ENCODE results near the gene MLH3.

MLH3 gene

DNA sequence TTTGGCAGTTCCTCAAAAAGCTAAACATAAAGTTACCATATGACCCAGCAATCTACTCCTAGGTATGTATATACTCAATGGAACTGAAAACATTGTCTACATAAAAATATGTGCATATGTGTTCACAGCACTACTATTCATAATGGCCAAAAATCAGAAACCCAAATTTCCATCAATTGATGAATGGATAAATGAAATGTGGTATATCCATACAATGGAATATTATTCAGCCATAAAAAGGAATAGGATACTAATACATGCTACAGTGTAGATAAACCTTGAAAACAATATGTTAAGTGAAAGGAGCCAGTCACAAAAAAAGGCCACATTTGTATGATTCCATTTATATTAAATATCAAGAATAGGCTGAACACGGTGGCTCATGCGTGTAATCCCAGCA lies 9.2 kb upstream of the MLH3 start:
- Histone ChIP-seq H3K36me3 (ENCODE audit: insufficient read depth, low read length) (peaks cover 23% of the 10 kb centered on the region), H3K4me3 (ENCODE audit: low read length) (no peak overlapping the region), H3K27me3 (ENCODE audit: insufficient read depth, low read length) (no peaks in the 10 kb centered on the region), H2AFZ (ENCODE audit: low read depth, low read length) (no peak overlapping the region), H3K4me1 (ENCODE audit: insufficient read depth, low read length) (peaks cover 11% of the 10 kb centered on the region), H3K9me3 (ENCODE audit: low read length) (peaks cover 8% of the 10 kb centered on the region)

GRCh38 chr14:75059642-75060041 lies 8.4 kb upstream of the MLH3 start:
- H3K27me3 ChIP-seq (ENCODE audit: insufficient read depth, low read length) = no peaks in the 10 kb centered on the region
- peaks cover 23% of the 10 kb centered on the region for H3K36me3 ChIP-seq (ENCODE audit: insufficient read depth, low read length)
- peaks cover 11% of the 10 kb centered on the region for H3K4me1 ChIP-seq (ENCODE audit: insufficient read depth, low read length)
- H2AFZ ChIP-seq (ENCODE audit: low read depth, low read length) = no peak overlapping the region
- H3K4me3 ChIP-seq (ENCODE audit: low read length) = no peak overlapping the region
- H3K9me3 ChIP-seq (ENCODE audit: low read length) = peaks cover 8% of the 10 kb centered on the region

GRCh38 chr14:75054421-75054820 lies 3.2 kb upstream of the MLH3 start:
- peaks cover 14% of the 10 kb centered on the region for H3K36me3 ChIP-seq (ENCODE audit: insufficient read depth, low read length)
- H3K4me3 ChIP-seq (ENCODE audit: low read length) = no peak overlapping the region
- H3K9me3 ChIP-seq (ENCODE audit: low read length) = peaks cover 2% of the 10 kb centered on the region
- H2AFZ ChIP-seq (ENCODE audit: low read depth, low read length) = no peak overlapping the region
- no peaks in the 10 kb centered on the region for H3K27me3 ChIP-seq (ENCODE audit: insufficient read depth, low read length)
- H3K4me1 ChIP-seq (ENCODE audit: insufficient read depth, low read length) = no peaks in the 10 kb centered on the region

DNA sequence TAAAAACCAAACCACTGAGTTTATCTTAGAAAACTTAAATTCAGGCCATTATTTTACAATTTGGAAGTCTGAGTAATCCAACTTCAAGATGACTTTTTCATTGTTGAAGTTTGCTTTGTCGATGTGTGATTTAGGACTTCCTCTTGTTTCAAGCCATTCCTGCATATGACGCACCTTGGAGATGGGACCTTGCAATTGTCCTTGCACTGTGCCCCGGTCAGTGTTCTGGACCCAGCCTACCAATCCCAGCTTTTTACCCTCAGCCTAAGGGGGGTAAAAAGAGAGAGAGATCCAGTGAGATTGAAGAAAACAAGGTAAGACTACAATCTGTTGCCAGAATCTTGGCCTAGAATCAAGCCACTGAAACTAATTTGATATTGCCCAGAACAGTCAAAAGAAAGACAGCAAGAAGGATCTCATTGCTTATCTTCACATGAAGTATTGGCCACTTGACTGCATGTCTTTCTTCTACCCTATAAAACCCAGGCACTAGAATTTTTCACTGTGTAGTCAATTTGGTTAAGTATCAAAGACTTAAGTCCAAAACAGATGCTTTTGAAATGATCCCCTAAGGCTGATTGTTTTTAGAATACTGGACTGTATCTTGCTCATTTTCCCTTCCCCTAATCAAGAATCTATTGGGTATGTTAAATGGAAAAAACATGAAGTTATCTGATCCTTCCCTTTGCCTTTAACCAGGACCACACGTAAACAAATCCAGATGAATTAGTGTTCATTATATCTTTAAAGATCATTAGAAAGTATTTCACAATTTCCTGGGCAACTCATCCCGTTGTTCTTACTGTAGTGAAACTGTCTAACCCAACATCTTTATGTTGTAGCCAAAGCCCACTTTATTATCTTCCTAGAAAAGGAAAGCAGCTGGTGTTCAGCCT lies 2.4 kb upstream of the MLH3 start:
- no peaks in the 10 kb centered on the region for H3K27me3 ChIP-seq (ENCODE audit: insufficient read depth, low read length)
- no peak overlapping the region for H3K4me3 ChIP-seq (ENCODE audit: low read length)
- no peak overlapping the region for H2AFZ ChIP-seq (ENCODE audit: low read depth, low read length)
- H3K9me3 ChIP-seq (ENCODE audit: low read length) = peaks cover 2% of the 10 kb centered on the region
- H3K4me1 ChIP-seq (ENCODE audit: insufficient read depth, low read length) = no peaks in the 10 kb centered on the region
- peaks cover 14% of the 10 kb centered on the region for H3K36me3 ChIP-seq (ENCODE audit: insufficient read depth, low read length)

- no peaks in the 10 kb centered on the region for H3K27me3 ChIP-seq (ENCODE audit: insufficient read depth, low read length)
- no peak overlapping the region for H2AFZ ChIP-seq (ENCODE audit: low read depth, low read length)
- peaks cover 11% of the 10 kb centered on the region for H3K36me3 ChIP-seq (ENCODE audit: insufficient read depth, low read length)
- H3K4me3 ChIP-seq (ENCODE audit: low read length) = no peak overlapping the region
- no peaks in the 10 kb centered on the region for H3K4me1 ChIP-seq (ENCODE audit: insufficient read depth, low read length)
- no peaks in the 10 kb centered on the region for H3K9me3 ChIP-seq (ENCODE audit: low read length)
These were observed 261 bp upstream of the MLH3 start for GRCh38 chr14:75051556-75051899.

DNA sequence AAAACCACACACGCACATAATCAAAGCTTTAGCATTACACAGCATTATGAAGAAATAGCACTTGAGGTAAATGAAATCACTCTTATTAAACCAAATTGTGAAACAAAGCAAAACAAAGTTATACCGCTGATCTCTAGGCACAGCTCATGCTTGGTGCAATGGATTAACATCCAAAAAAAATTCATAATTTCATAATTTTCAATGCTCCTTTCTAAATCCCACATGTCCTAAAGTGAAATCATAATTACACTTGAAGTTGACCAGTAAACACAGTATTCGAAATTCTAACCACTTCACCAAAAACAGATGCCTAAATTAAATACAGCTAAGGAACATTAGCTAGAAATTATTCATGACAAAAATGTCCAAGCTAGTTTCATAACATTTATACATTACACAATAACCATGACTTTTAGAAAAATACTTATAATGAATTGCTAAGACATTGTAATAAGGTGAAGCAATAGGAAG lies 1.5 kb downstream of the MLH3 start:
- H3K4me3 ChIP-seq (ENCODE audit: low read length) = no peak overlapping the region
- no peaks in the 10 kb centered on the region for H3K9me3 ChIP-seq (ENCODE audit: low read length)
- no peaks in the 10 kb centered on the region for H3K27me3 ChIP-seq (ENCODE audit: insufficient read depth, low read length)
- H2AFZ ChIP-seq (ENCODE audit: low read depth, low read length) = no peak overlapping the region
- peaks cover 9% of the 10 kb centered on the region for H3K36me3 ChIP-seq (ENCODE audit: insufficient read depth, low read length)
- no peaks in the 10 kb centered on the region for H3K4me1 ChIP-seq (ENCODE audit: insufficient read depth, low read length)

DNA sequence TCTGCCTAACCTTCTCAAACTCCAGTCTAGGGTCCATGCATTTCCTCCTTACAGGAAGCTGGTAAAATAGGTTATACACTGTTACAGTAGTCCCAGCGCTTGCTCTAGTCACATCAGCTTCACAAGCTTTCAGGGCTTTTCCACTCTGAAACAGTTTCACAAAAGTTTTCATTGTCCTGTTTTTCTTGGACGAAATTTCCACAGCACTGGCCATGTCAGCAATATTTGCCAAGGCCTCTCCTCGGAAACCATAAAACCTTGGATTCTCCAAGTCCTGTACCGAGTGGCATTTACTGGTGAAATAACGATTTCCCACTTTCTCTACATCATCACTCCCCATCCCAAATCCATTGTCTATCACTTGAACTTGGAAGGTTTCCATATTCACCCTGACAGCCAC lies 2.1 kb downstream of the MLH3 start:
- no peak overlapping the region for H3K4me3 ChIP-seq (ENCODE audit: low read length)
- peaks cover 8% of the 10 kb centered on the region for H3K36me3 ChIP-seq (ENCODE audit: insufficient read depth, low read length)
- H2AFZ ChIP-seq (ENCODE audit: low read depth, low read length) = no peak overlapping the region
- H3K27me3 ChIP-seq (ENCODE audit: insufficient read depth, low read length) = no peaks in the 10 kb centered on the region
- no peaks in the 10 kb centered on the region for H3K9me3 ChIP-seq (ENCODE audit: low read length)
- H3K4me1 ChIP-seq (ENCODE audit: insufficient read depth, low read length) = no peaks in the 10 kb centered on the region

GRCh38 chr14:75048101-75048500 lies 3.2 kb downstream of the MLH3 start:
- H3K36me3 ChIP-seq (ENCODE audit: insufficient read depth, low read length) = no peaks in the 10 kb centered on the region
- H2AFZ ChIP-seq (ENCODE audit: low read depth, low read length) = no peak overlapping the region
- H3K9me3 ChIP-seq (ENCODE audit: low read length) = no peaks in the 10 kb centered on the region
- H3K4me1 ChIP-seq (ENCODE audit: insufficient read depth, low read length) = no peaks in the 10 kb centered on the region
- no peaks in the 10 kb centered on the region for H3K27me3 ChIP-seq (ENCODE audit: insufficient read depth, low read length)
- H3K4me3 ChIP-seq (ENCODE audit: low read length) = no peak overlapping the region

DNA sequence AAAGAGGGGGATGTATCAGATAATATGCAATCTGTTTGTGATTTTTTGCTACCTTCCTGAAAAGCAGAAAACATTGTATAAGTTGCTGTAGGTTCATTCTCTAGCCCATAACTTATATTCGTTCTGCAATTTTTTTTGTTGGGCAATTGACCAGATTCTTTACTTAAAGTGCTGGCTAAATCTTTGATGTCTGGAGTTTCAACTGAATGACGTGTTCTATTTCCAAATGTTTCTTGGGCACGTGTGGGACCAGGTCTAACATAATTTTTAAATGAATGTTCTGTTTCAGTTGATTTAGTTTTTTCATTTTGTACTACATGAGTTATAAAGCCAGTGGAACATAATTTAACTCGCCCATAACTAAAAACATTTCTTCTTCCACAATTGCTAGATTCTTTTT lies 3.8 kb downstream of the MLH3 start:
- Histone ChIP-seq H3K36me3 (ENCODE audit: insufficient read depth, low read length) (no peaks in the 10 kb centered on the region), H3K27me3 (ENCODE audit: insufficient read depth, low read length) (no peaks in the 10 kb centered on the region), H3K4me3 (ENCODE audit: low read length) (no peak overlapping the region), H2AFZ (ENCODE audit: low read depth, low read length) (no peak overlapping the region), H3K4me1 (ENCODE audit: insufficient read depth, low read length) (no peaks in the 10 kb centered on the region), H3K9me3 (ENCODE audit: low read length) (no peaks in the 10 kb centered on the region)

DNA sequence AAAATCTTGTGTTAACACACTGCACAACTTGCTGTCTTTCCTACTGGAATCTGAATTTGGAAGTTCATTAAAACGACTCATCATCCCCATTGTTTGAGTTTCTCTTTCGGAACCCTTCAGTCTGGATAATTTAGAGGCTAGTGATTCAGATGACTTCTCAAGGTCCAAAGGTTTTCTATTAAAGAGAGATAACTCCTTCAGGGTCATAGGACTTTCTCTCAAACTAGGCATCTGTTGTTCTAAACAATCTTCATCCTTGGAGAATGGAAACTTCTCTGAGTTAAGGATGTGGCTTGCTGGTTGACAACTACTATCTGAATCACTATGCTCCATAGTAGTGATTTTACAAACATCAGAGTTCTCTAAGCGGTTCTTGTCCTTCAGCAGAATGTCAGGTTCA lies 4.4 kb downstream of the MLH3 start:
- no peaks in the 10 kb centered on the region for H3K27me3 ChIP-seq (ENCODE audit: insufficient read depth, low read length)
- H3K4me3 ChIP-seq (ENCODE audit: low read length) = no peak overlapping the region
- H3K36me3 ChIP-seq (ENCODE audit: insufficient read depth, low read length) = no peaks in the 10 kb centered on the region
- H3K4me1 ChIP-seq (ENCODE audit: insufficient read depth, low read length) = no peaks in the 10 kb centered on the region
- no peak overlapping the region for H2AFZ ChIP-seq (ENCODE audit: low read depth, low read length)
- no peaks in the 10 kb centered on the region for H3K9me3 ChIP-seq (ENCODE audit: low read length)

DNA sequence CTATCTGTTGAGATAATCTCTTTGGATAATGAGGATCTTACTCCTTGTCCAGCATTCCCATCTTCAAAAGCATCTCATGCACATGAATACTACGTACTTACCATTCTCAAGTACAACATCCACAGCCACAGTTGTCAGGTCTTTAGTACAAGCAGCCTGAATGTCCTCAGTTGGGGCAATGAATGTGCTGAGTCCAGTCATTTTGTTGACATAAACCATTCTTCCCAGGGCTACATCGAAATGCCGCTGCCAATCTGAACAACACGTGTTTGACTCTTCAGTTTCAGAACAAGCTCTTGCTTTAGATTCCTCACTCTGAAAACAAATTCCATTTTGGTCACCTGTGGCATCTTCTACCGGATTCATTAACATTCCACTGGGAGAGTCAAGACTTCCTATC lies 5.0 kb downstream of the MLH3 start:
- Histone ChIP-seq H3K36me3 (ENCODE audit: insufficient read depth, low read length) (no peaks in the 10 kb centered on the region), H3K4me1 (ENCODE audit: insufficient read depth, low read length) (no peaks in the 10 kb centered on the region), H2AFZ (ENCODE audit: low read depth, low read length) (no peak overlapping the region), H3K9me3 (ENCODE audit: low read length) (no peaks in the 10 kb centered on the region), H3K4me3 (ENCODE audit: low read length) (no peak overlapping the region), H3K27me3 (ENCODE audit: insufficient read depth, low read length) (no peaks in the 10 kb centered on the region)

DNA sequence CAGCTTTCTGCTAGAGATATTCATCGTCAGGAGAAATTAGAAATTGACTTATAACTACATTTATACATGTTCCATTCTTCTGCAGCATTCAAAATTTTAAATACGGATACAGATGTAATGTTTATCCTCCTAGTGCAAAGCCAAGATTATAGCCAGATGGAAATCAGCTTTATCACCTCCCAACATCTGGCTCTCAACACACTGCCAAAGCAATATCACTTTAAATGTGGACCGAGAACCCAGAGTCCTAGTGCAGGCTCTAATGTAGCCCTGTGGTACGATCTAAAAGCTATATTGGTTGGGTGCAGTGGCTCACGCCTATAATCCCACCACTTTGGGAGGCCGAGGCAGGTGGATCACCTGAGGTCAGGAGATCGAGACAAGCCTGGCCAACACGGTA lies 6.5 kb downstream of the MLH3 start:
- H2AFZ ChIP-seq (ENCODE audit: low read depth, low read length) = no peak overlapping the region
- no peaks in the 10 kb centered on the region for H3K36me3 ChIP-seq (ENCODE audit: insufficient read depth, low read length)
- H3K27me3 ChIP-seq (ENCODE audit: insufficient read depth, low read length) = no peaks in the 10 kb centered on the region
- H3K4me1 ChIP-seq (ENCODE audit: insufficient read depth, low read length) = no peaks in the 10 kb centered on the region
- H3K9me3 ChIP-seq (ENCODE audit: low read length) = no peaks in the 10 kb centered on the region
- H3K4me3 ChIP-seq (ENCODE audit: low read length) = no peak overlapping the region

GRCh38 chr14:75044322-75044721 lies 6.9 kb downstream of the MLH3 start:
- Histone ChIP-seq H3K27me3 (ENCODE audit: insufficient read depth, low read length) (no peaks in the 10 kb centered on the region), H3K4me1 (ENCODE audit: insufficient read depth, low read length) (no peaks in the 10 kb centered on the region), H2AFZ (ENCODE audit: low read depth, low read length) (no peak overlapping the region), H3K4me3 (ENCODE audit: low read length) (no peak overlapping the region), H3K36me3 (ENCODE audit: insufficient read depth, low read length) (no peaks in the 10 kb centered on the region), H3K9me3 (ENCODE audit: low read length) (no peaks in the 10 kb centered on the region)

DNA sequence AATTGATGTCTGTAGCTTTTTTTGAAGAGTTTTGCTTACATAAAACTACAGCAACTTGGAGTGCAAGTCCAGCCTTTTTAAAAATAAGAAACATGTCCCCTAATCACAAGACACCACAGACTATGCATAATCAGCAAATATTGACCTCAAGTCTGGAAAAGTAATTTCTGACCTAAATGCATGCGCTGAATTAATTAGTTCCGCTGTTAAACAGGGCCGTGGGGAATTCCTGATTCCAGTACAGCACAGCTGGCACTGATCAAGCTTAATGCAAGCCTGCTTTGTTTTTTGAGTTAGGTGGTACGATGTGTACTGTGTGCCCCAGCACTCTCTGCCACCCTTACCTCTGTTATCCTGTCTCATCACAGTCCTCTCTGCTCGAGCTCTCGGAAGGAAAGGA lies 9.2 kb downstream of the MLH3 start:
- Histone ChIP-seq H2AFZ (ENCODE audit: low read depth, low read length) (no peak overlapping the region), H3K4me3 (ENCODE audit: low read length) (no peak overlapping the region), H3K36me3 (ENCODE audit: insufficient read depth, low read length) (no peaks in the 10 kb centered on the region), H3K9me3 (ENCODE audit: low read length) (no peaks in the 10 kb centered on the region), H3K27me3 (ENCODE audit: insufficient read depth, low read length) (no peaks in the 10 kb centered on the region), H3K4me1 (ENCODE audit: insufficient read depth, low read length) (no peaks in the 10 kb centered on the region)
